Smooth muscle cell (in vitro differentiated cells): ENCODE data around the gene S1PR5. TPM values are rescaled to one million over a fixed set of nuclear protein-coding genes. Genes with fewer than 3 reads are reported as not detected.

ENCODE experiments used
- DNase-seq: peaks from one replicate; lab custom pipeline; 2025; ENCODE audit not compliant: unreplicated experiment; lab: John Stamatoyannopoulos, UW
- H2AFZ ChIP-seq: fragments of 200-600 bp; sonication (generic); 2 replicates; pipeline ENCODE4 v1.6.0; 2016; ENCODE audit warnings: antibody characterized with exemption, low read depth, mild to moderate bottlenecking
- H3F3A ChIP-seq: fragments of 200-600 bp; sonication (generic); 2 replicates; pipeline ENCODE4 v1.6.0; 2017; ENCODE audit warnings: antibody characterized with exemption, low read depth
- H3K27ac ChIP-seq: fragments of 200-600 bp; sonication (generic); 2 replicates; pipeline ENCODE4 v1.5.1; 2016; ENCODE audit warnings: low read depth, mild to moderate bottlenecking
- H3K27me3 ChIP-seq: fragments of 200-600 bp; sonication (generic); 2 replicates; pipeline ENCODE4 v1.6.1; 2016; ENCODE audit warnings: low read depth, mild to moderate bottlenecking
- H3K36me3 ChIP-seq: fragments of 200-600 bp; sonication (generic); 2 replicates; pipeline ENCODE4 v1.5.1; 2016; ENCODE audit warnings: low read depth
- H3K4me1 ChIP-seq: fragments of 200-600 bp; sonication (generic); 2 replicates; pipeline ENCODE4 v1.5.1; 2016; ENCODE audit warnings: low read depth
- H3K4me2 ChIP-seq: fragments of 200-600 bp; sonication (generic); 2 replicates; pipeline ENCODE4 v1.6.0; 2016; ENCODE audit warnings: mild to moderate bottlenecking
- H3K4me3 ChIP-seq: fragments of 200-600 bp; sonication (generic); 2 replicates; pipeline ENCODE4 v1.5.1; 2016; ENCODE audit warnings: mild to moderate bottlenecking
- H3K79me2 ChIP-seq: fragments of 200-600 bp; sonication (generic); 2 replicates; pipeline ENCODE4 v1.6.0; 2016; ENCODE audit warnings: low read depth, mild to moderate bottlenecking
- H3K9ac ChIP-seq: fragments of 200-600 bp; sonication (generic); 2 replicates; pipeline ENCODE4 v1.6.0; 2016; ENCODE audit warnings: low read depth
- H3K9me3 ChIP-seq: fragments of 200-600 bp; sonication (generic); replicated peaks from 2 replicates; pipeline ENCODE4 v1.5.1; 2016; ENCODE audit warnings: low read depth
- H4K20me1 ChIP-seq: fragments of 200-600 bp; sonication (generic); 2 replicates; pipeline ENCODE4 v1.6.0; 2016; ENCODE audit warnings: low read depth
- CTCF ChIP-seq: fragments of 200-600 bp; sonication (generic); IDR thresholded peaks from 2 replicates; pipeline ENCODE4 v1.5.1; 2017; ENCODE audit warnings: borderline replicate concordance, mild to moderate bottlenecking, antibody characterized with exemption; ENCODE audit not compliant: insufficient read depth, poor library complexity, severe bottlenecking
- WGBS: methylation state at CpG from one replicate; pipeline ENCODE4 v1.1.7; 2016; ENCODE audit warnings: low lambda C conversion rate; 5-methylcytosine and 5-hydroxymethylcytosine counted together
- polyA plus RNA-seq: library from polyadenylated mRNA; unstranded; fragments of >200 nt; fragmentation: Nextera tagmentation; extraction: Ambion mirVana; gene quantifications from 2 replicates; pipeline ENCODE4 v1.2.1, GENCODE V29; 2016
- total RNA-seq: library from RNA; depleted of rRNA; stranded (reverse); fragments of >200 nt; gene quantifications from 2 replicates; pipeline ENCODE4 v1.2.3, GENCODE V29; 2014

Gene S1PR5
- total and polyA plus RNA-seq, 2 experiments from 2014 or later, result 5.3 to 9.0 TPM

- Histone ChIP-seq H3K36me3 (no peaks in the 10 kb centered on the region), H3K4me1 (peaks cover 5% of the 10 kb centered on the region), H3K9me3 (no peaks in the 10 kb centered on the region), H3K9ac (no peak overlapping the region), H2AFZ (no peak overlapping the region), H3K4me2 (no peak overlapping the region), H3K27ac (no peak overlapping the region), H3K4me3 (no peak overlapping the region), H3K27me3 (no peaks in the 10 kb centered on the region), H3K79me2 (no peaks in the 10 kb centered on the region), H4K20me1 (no peaks in the 10 kb centered on the region), H3F3A (no peaks in the 10 kb centered on the region)
- 95% methylated on average over 3 of the region's 3 CpGs for WGBS
- TF ChIP-seq CTCF, result no peak
- no peak for DNase-seq
Observed at GRCh38 chr19:10523135-10523636, 5.9 kb upstream of the S1PR5 start.

- WGBS, result 89% methylated on average over 13 of the region's 13 CpGs
- Histone ChIP-seq H3K79me2 (peaks cover 2% of the 10 kb centered on the region), H3F3A (no peaks in the 10 kb centered on the region), H2AFZ (no peak overlapping the region), H3K9ac (no peak overlapping the region), H3K4me1 (peaks cover 12% of the 10 kb centered on the region), H3K9me3 (no peaks in the 10 kb centered on the region), H3K36me3 (no peaks in the 10 kb centered on the region), H3K27ac (no peak overlapping the region), H3K4me2 (no peak overlapping the region), H3K27me3 (no peaks in the 10 kb centered on the region), H4K20me1 (no peaks in the 10 kb centered on the region), H3K4me3 (no peak overlapping the region)
- TF ChIP-seq CTCF, result no peak
- DNase-seq, result no peak
Observed at GRCh38 chr19:10521461-10522171, 4.4 kb upstream of the S1PR5 start.

- Histone ChIP-seq H4K20me1 (no peaks in the 10 kb centered on the region), H3K9me3 (no peaks in the 10 kb centered on the region), H3K9ac (no peak overlapping the region), H2AFZ (no peak overlapping the region), H3K27ac (no peak overlapping the region), H3K27me3 (no peaks in the 10 kb centered on the region), H3K4me1 (peaks cover 12% of the 10 kb centered on the region), H3K4me3 (no peak overlapping the region), H3K4me2 (no peak overlapping the region), H3K79me2 (peaks cover 7% of the 10 kb centered on the region), H3F3A (no peaks in the 10 kb centered on the region), H3K36me3 (no peaks in the 10 kb centered on the region)
- no peak for TF ChIP-seq CTCF
- no peak for DNase-seq
- WGBS, result 92% methylated on average over 15 of the region's 15 CpGs
Observed at GRCh38 chr19:10520652-10521318, 3.5 kb upstream of the S1PR5 start.
